K562 (cell line): ENCODE results near the gene DNAH10. TPM values are rescaled to one million over a fixed set of nuclear protein-coding genes. Genes with fewer than 3 reads are reported as not detected.

Experiments
- ATAC-seq: fragments of 200-7000 bp; cut with Tn5 transposase; 3 replicates; pipeline ENCODE4 v1.9.1; 2020; ENCODE audit warnings: moderate library complexity
- BruUV-seq: library from RNA; stranded (reverse); fragments of 400-500 nt; replicated peaks from 2 replicates; lab custom pipeline; 2021; lab: Mats Ljungman, UMichigan
- CTCF ChIA-PET: fragments of 300-600 bp; formaldehyde crosslinking; extraction: SDS; loops from one replicate; lab custom pipeline; 2021; ENCODE audit warnings: low intra/inter-chr PET ratio; lab: Yijun Ruan, JAX
- POLR2A ChIA-PET: fragments of 300-600, 350-650 bp; sonication (Branson Sonifier 250); formaldehyde crosslinking; extraction: SDS; loops from one replicate; lab custom pipeline; 2021; ENCODE audit warnings: antibody characterized with exemption, inconsistent platforms; lab: Yijun Ruan, JAX
- DNase-seq, 4 experiments: peaks; one replicate each; pipeline versions ENCODE4 v3.0.0 to v3.0.0-alpha.2; 2011 to 2018; ENCODE audit warnings: low spot score in 3 of 4, mixed read lengths in 3 of 4; ENCODE audit errors: extremely low read depth in 1 of 4
- FAIRE-seq: peaks from 2 replicates; lab custom pipeline; 2011; peaks lifted over from hg19 to GRCh38; lab: Jason Lieb, UNC
- H2AFZ ChIP-seq: 2 replicates; pipeline ENCODE4 v1.6.0; 2011; ENCODE audit warnings: low read depth, low read length, control low read depth, inconsistent platforms
- H3K27ac ChIP-seq: fragments of 200-600 bp; 3 replicates; pipeline ENCODE4 v1.8.0; 2011; ENCODE audit warnings: low read depth, mild to moderate bottlenecking, control low read depth, inconsistent platforms, low read length, moderate library complexity, mixed read lengths; ENCODE audit errors: extremely low read depth
- H3K27me3 ChIP-seq, 2 experiments: fragments of 300-600 bp in 1 of 2; 2 replicates in 1 of 2; 3 replicates in 1 of 2; pipeline versions ENCODE4 v1.6.0 to v1.8.0; 2011; ENCODE audit warnings: inconsistent platforms in 2 of 2, low read length in 2 of 2, mild to moderate bottlenecking in 1 of 2, mixed read lengths in 1 of 2, moderate library complexity in 1 of 2; ENCODE audit not compliant: control insufficient read depth in 2 of 2, insufficient read depth in 2 of 2
- H3K36me3 ChIP-seq: fragments of 300-600 bp; 3 replicates; pipeline ENCODE4 v1.8.0; 2011; ENCODE audit warnings: mild to moderate bottlenecking, low read length, inconsistent platforms; ENCODE audit not compliant: control insufficient read depth, insufficient read depth
- H3K4me1 ChIP-seq, 2 experiments: fragments of 200-600 bp in 1 of 2; replicated peaks in 1 of 2; 2 replicates in 1 of 2; 3 replicates in 1 of 2; pipeline versions ENCODE4 v1.5.1 to v1.8.0; 2011; ENCODE audit warnings: inconsistent platforms in 2 of 2, low read length in 2 of 2, mild to moderate bottlenecking in 1 of 2, mixed read lengths in 1 of 2, moderate library complexity in 1 of 2; ENCODE audit not compliant: control insufficient read depth in 2 of 2, insufficient read depth in 2 of 2
- H3K4me2 ChIP-seq: 2 replicates; pipeline ENCODE4 v1.6.1; 2011; ENCODE audit warnings: low read length, control low read depth, inconsistent platforms, mixed read lengths; ENCODE audit not compliant: insufficient read depth
- H3K4me3 ChIP-seq: fragments of 200-600 bp; sonication (generic), shearing (Covaris generic); 2 replicates; pipeline ENCODE4 v1.5.1; 2016; ENCODE audit warnings: control low read depth, inconsistent platforms
- H3K79me2 ChIP-seq: fragments of 200-600 bp; 3 replicates; pipeline ENCODE4 v1.8.0; 2011; ENCODE audit warnings: low read length, inconsistent platforms; ENCODE audit not compliant: control insufficient read depth, insufficient read depth
- H3K9ac ChIP-seq, 2 experiments: 2 replicates each; pipeline versions ENCODE4 v1.6.0 to v1.6.1; 2011; ENCODE audit warnings: low read depth in 2 of 2, low read length in 2 of 2, control low read depth in 1 of 2, inconsistent platforms in 1 of 2, mild to moderate bottlenecking in 1 of 2, mixed read lengths in 1 of 2; ENCODE audit not compliant: insufficient read depth in 1 of 2
- H3K9me1 ChIP-seq: one replicate; pipeline ENCODE4 v1.6.0; 2011; ENCODE audit warnings: inconsistent platforms, mild to moderate bottlenecking, low read length, moderate library complexity; ENCODE audit not compliant: control insufficient read depth, insufficient read depth
- H3K9me3 ChIP-seq: replicated peaks from 2 replicates; pipeline ENCODE4 v1.5.1; 2011; ENCODE audit warnings: low read depth, low read length, inconsistent platforms; ENCODE audit not compliant: control insufficient read depth, insufficient read depth
- H4K20me1 ChIP-seq: replicated peaks from 2 replicates; pipeline ENCODE4 v1.6.1; 2011; ENCODE audit warnings: low read length, inconsistent platforms, mixed read lengths; ENCODE audit not compliant: control insufficient read depth, insufficient read depth
- CEBPG ChIP-seq, 3 experiments: fragments of 200-800 bp in 1 of 3; sonication (Bioruptor generic) in 1 of 3; sonication (generic) in 1 of 3; formaldehyde crosslinking in 1 of 3; IDR thresholded peaks in 2 of 3; conservative IDR thresholded peaks in 1 of 3; 2 replicates each; pipeline versions ENCODE4 v1.6.1 to v1.8.0; 2016 to 2022; ENCODE audit warnings: missing compliant biosample characterization in 2 of 3, missing genetic modification characterization in 2 of 3, mild to moderate bottlenecking in 1 of 3, missing genetic modification reagents in 1 of 3
- KLF13 ChIP-seq: fragments of 450-650 bp; IDR thresholded peaks from 2 replicates; pipeline ENCODE4 v1.6.1; 2016; ENCODE audit warnings: missing genetic modification characterization, low read depth, mild to moderate bottlenecking, missing compliant biosample characterization, moderate library complexity, borderline replicate concordance
- ZBTB1 ChIP-seq: sonication (generic); formaldehyde crosslinking; IDR thresholded peaks from 2 replicates; pipeline ENCODE4 v1.8.1; 2023; ENCODE audit warnings: missing genetic modification reagents, low read depth, mild to moderate bottlenecking, borderline replicate concordance
- WGBS: fragments of 100-300 bp; shearing (Covaris generic); methylation state at CpG from one replicate; pipeline ENCODE4 v1.1.6; 2016; ENCODE audit warnings: low coverage, mixed read lengths; ENCODE audit not compliant: insufficient coverage; ENCODE audit errors: missing lambda C conversion rate; 5-methylcytosine and 5-hydroxymethylcytosine counted together
- in situ Hi-C: fragments of 300-500 bp; cut with MboI; formaldehyde crosslinking; loops from 4 replicates; pipeline ENCODE4 v1.15.0; 2018; ENCODE audit warnings: inconsistent platforms, mixed read lengths
- intact Hi-C: fragments of 100-400 bp; cut with micrococcal nuclease; formaldehyde crosslinking; loops from 2 replicates; pipeline ENCODE4 v1.14.2; 2022
- polyA plus RNA-seq, 8 experiments: library from polyadenylated mRNA; depleted of rRNA in 4 of 8; stranded (reverse) in 5 of 8; unstranded in 3 of 8; fragments of >200 nt; fragmentation: Nextera tagmentation in 2 of 8; fragmentation: Illumina TruSeq in 1 of 8; extraction: Ambion mirVana in 2 of 8; extraction: Trizol in 1 of 8; gene quantifications; 2 replicates each; pipeline versions ENCODE4 v1.2.1 to v1.2.3, GENCODE V29; 2011 to 2014; ENCODE audit warnings: inconsistent platforms in 1 of 8, missing spikeins in 1 of 8
- total RNA-seq, 7 experiments: library from RNA; depleted of rRNA in 6 of 7; stranded (reverse); fragments of >200 nt in 6 of 7; fragmentation: Illumina TruSeq in 2 of 7; extraction: Trizol in 2 of 7; gene quantifications; 2 replicates each; pipeline versions ENCODE4 v1.2.1 to v1.2.3, GENCODE V29; 2011 to 2021; ENCODE audit warnings: low replicate concordance in 1 of 7
- TF ChIP-seq, protein P1 (sequence below): sonication (generic); formaldehyde crosslinking; IDR thresholded peaks from 2 replicates; pipeline ENCODE4 v1.8.0; 2022; ENCODE audit warnings: mild to moderate bottlenecking, missing genetic modification reagents
- TF ChIP-seq, protein P2 (sequence below), 2 experiments: fragments of 450-650 bp in 1 of 2; sonication (generic) in 1 of 2; formaldehyde crosslinking in 1 of 2; IDR thresholded peaks in 1 of 2; conservative IDR thresholded peaks in 1 of 2; 2 replicates each; pipeline versions ENCODE4 v1.6.1 to v1.8.1; 2016 to 2023; ENCODE audit warnings: mild to moderate bottlenecking in 2 of 2, moderate library complexity in 2 of 2, inconsistent platforms in 1 of 2, missing genetic modification reagents in 1 of 2

Gene DNAH10
- total and polyA plus RNA-seq, 9 of the 15 experiments (the other 6 are each of a cell fraction or from before 2014, with no cell fraction given), result 0.01 to 0.06 (median 0.04) TPM; not detected in 1

DNA sequence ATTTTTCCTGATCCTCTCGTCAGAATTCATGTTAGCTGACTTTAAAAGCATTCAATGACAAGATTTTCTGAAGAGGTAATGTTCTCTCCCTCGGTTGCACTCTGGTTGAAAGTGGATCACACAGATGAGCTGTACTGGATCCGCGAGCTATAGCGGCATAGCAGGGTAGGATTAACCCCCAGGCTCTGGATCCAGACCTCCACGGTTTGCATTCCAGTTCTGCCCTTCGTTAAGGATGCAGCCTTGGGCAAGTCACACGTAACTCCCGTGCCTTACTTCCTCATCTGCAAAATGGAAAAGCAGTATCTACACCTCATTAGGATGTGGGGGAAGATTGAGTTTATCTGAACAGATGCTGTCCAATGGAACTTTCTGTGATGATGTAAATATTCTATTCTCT lies 196.8 kb downstream of the DNAH10 start (continued):
- TF ChIP-seq ZBTB1 (CRISPR knock-in tag) (no peak), CEBPG (CRISPR knock-in tag; IDR thresholded peaks at IDR 0.05) (no peak), CEBPG (tag; conservative IDR thresholded peaks at IDR 0.05 in 1 of 2, IDR thresholded peaks at IDR 0.05 in 1 of 2) (no peak)

DNA sequence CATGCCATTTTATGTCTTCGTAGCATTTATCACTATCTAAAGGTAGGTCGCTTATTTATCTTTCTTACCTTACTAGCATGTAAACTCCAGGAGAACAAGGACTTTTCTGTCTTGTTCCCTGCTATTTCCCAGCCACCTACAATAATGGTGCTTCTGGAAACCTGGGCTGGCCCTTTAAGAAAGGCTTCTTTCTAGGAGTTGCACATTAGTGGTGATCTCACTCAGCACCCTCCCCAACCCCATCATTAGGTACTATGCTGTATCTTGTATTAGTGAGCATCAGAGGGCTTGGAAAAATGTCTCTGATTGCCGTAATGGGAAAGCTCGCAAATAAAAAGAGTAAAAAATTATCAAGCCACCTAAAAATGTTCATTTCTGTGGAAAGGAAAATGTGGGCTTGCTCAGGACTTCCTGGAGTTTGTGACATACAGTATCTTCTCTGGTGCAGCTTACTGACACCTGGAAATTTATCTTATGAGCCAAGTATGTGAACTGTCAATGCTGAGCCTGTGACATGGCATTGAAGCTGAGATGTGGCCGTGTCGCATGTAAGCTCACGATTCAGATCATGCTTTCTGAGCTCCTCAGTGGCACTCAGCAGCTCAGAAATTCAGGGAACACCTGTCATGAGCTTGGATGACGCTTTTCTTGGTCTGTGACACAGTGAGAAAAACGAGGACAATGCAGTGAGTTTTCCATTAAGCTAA lies 198.1 kb downstream of the DNAH10 start:
- ChIA-PET CTCF (no interaction called here), POLR2A (interaction anchor here (0.6 to 1.8 kb wide), 3 partner anchors 9 to 1081 kb away, joined by 3 to 5 read pairs (median 4); no protein-coding TSS in a partner anchor)
- in situ Hi-C loops (no loop called here), intact Hi-C loops (no loop called here)
- Histone ChIP-seq H3K9me3 (no peaks in the 10 kb centered on the region), H3K27ac (no peak overlapping the region), H4K20me1 (no peaks in the 10 kb centered on the region), H3K4me1 (no peaks in the 10 kb centered on the region; a peak in 1 of 5 replicates), H3K36me3 (no peaks in the 10 kb centered on the region), H3K4me2 (no peak overlapping the region), H2AFZ (no peak overlapping the region), H3K4me3 (no peak overlapping the region), H3K79me2 (no peaks in the 10 kb centered on the region), H3K9me1 (no peaks in the 10 kb centered on the region), H3K27me3 (no peaks in the 10 kb centered on the region), H3K9ac (no peak overlapping the region)
- DNase-seq, result no peak
- WGBS, result 54% methylated on average over 9 of the region's 9 CpGs
- peak; percentile 62; the same call in 1 of the 3 replicates for ATAC-seq
- peak; percentile 52; the same call in 1 of the 2 replicates for TF ChIP-seq CEBPG (CRISPR knock-in tag; IDR thresholded peaks at IDR 0.05)
- no peak for TF ChIP-seq CEBPG (tag; conservative IDR thresholded peaks at IDR 0.05 in 1 of 2, IDR thresholded peaks at IDR 0.05 in 1 of 2)
- TF ChIP-seq KLF13, result no peak
- TF ChIP-seq, protein P1, sequence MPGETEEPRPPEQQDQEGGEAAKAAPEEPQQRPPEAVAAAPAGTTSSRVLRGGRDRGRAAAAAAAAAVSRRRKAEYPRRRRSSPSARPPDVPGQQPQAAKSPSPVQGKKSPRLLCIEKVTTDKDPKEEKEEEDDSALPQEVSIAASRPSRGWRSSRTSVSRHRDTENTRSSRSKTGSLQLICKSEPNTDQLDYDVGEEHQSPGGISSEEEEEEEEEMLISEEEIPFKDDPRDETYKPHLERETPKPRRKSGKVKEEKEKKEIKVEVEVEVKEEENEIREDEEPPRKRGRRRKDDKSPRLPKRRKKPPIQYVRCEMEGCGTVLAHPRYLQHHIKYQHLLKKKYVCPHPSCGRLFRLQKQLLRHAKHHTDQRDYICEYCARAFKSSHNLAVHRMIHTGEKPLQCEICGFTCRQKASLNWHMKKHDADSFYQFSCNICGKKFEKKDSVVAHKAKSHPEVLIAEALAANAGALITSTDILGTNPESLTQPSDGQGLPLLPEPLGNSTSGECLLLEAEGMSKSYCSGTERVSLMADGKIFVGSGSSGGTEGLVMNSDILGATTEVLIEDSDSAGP (CRISPR knock-in tag), result peak; percentile 38; the same call in 1 of the 2 replicates
- TF ChIP-seq, protein P2, sequence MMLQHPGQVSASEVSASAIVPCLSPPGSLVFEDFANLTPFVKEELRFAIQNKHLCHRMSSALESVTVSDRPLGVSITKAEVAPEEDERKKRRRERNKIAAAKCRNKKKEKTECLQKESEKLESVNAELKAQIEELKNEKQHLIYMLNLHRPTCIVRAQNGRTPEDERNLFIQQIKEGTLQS (IDR thresholded peaks at IDR 0.05), result 0 out of 2 replicates have a peak, but pooled peaks have one; percentile 30
- TF ChIP-seq, protein P2 (CRISPR knock-in tag; conservative IDR thresholded peaks at IDR 0.05), result no peak
- no peak for FAIRE-seq
- BruUV-seq, result no TSS peak
